Prostate gland (tissue), 2 donors: Measurements from ENCODE around the gene KLHL26.
A peak's percentile ranks its signal among the peaks of the same experiment; 100 is the strongest.

Experiments
- CTCF ChIP-seq, 4 experiments: fragments of 200-600 bp in 2 of 4; fragments of 450-650 bp in 2 of 4; sonication (generic) in 2 of 4; IDR thresholded peaks; 1 replicate in 3 of 4; 2 replicates in 1 of 4; pipeline ENCODE4 v1.5.1; 2016 to 2019; ENCODE audit warnings: antibody characterized with exemption in 4 of 4, mild to moderate bottlenecking in 2 of 4, moderate library complexity in 2 of 4
- POLR2AphosphoS5 ChIP-seq: sonication (generic); formaldehyde crosslinking; IDR thresholded peaks from one replicate; pipeline ENCODE4 v1.6.1; 2017; ENCODE audit warnings: antibody characterized with exemption

GRCh38 chr19:18589380-18590272, 47.2 kb upstream of the KLHL26 start:
- TF ChIP-seq CTCF (IDR thresholded peaks at IDR 0.05): peak in 2 of 4 experiments; percentile 45 to 48
- no peak for TF ChIP-seq POLR2AphosphoS5
